ENCODE results near the gene RHOG. TPM values are rescaled to one million over a fixed set of nuclear protein-coding genes. Genes with fewer than 3 reads are reported as not detected.

The RHOG gene
- total RNA-seq, 1 donor from 2014 or later, result 163 TPM

GRCh38 chr11:3878258-3878584, 37.5 kb upstream of the RHOG start:
- TF ChIP-seq, protein P1, sequence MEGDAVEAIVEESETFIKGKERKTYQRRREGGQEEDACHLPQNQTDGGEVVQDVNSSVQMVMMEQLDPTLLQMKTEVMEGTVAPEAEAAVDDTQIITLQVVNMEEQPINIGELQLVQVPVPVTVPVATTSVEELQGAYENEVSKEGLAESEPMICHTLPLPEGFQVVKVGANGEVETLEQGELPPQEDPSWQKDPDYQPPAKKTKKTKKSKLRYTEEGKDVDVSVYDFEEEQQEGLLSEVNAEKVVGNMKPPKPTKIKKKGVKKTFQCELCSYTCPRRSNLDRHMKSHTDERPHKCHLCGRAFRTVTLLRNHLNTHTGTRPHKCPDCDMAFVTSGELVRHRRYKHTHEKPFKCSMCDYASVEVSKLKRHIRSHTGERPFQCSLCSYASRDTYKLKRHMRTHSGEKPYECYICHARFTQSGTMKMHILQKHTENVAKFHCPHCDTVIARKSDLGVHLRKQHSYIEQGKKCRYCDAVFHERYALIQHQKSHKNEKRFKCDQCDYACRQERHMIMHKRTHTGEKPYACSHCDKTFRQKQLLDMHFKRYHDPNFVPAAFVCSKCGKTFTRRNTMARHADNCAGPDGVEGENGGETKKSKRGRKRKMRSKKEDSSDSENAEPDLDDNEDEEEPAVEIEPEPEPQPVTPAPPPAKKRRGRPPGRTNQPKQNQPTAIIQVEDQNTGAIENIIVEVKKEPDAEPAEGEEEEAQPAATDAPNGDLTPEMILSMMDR (IDR thresholded peaks at IDR 0.05), result no peak
- ATAC-seq (ENCODE audit: low read depth), result no peak
- intact Hi-C loops (cut with micrococcal nuclease), result no loop called here
- H3K27ac Mint-ChIP-seq, result peak overlapping the region; percentile 76
- ChIA-PET POLR2A (interaction anchor here (0.9 to 4.3 kb wide), 7 partner anchors 11 to 38 kb away, joined by 3 to 41 read pairs (median 3); partner anchors contain the start of genes RHOG and STIM1), CTCF (interaction anchor here (0.8 to 5.2 kb wide), 5 partner anchors 16 to 80 kb away, joined by 3 to 22 read pairs (median 5); partner anchors contain the start of gene STIM1)
- H3K4me1 Mint-ChIP-seq, result peaks cover 88% of the 10 kb centered on the region
- H3K9me3 Mint-ChIP-seq, result no peaks in the 10 kb centered on the region
- DNase-seq, result no peak
- no peak overlapping the region for H3K4me3 Mint-ChIP-seq
- no peaks in the 10 kb centered on the region for H3K36me3 Mint-ChIP-seq (ENCODE audit: low read depth)
- no peaks in the 10 kb centered on the region for H3K27me3 Mint-ChIP-seq

- DNase-seq (no peak), ATAC-seq (ENCODE audit: low read depth) (no peak)
- Mint-ChIP-seq H3K27me3 (no peaks in the 10 kb centered on the region), H3K27ac (peak overlapping the region; percentile 76), H3K36me3 (ENCODE audit: low read depth) (no peaks in the 10 kb centered on the region), H3K9me3 (no peaks in the 10 kb centered on the region), H3K4me3 (peak overlapping the region; percentile 25), H3K4me1 (peaks cover 84% of the 10 kb centered on the region)
- POLR2A ChIA-PET, result interaction anchor here (0.9 to 4.3 kb wide), 7 partner anchors 12 to 38 kb away, joined by 3 to 41 read pairs (median 3); partner anchors contain the start of genes RHOG and STIM1
- CTCF ChIA-PET, result interaction anchor here (0.5 to 5.2 kb wide), 6 partner anchors 9 to 724 kb away, joined by 3 to 22 read pairs (median 4); partner anchors contain the start of gene STIM1
- TF ChIP-seq, protein P1 (IDR thresholded peaks at IDR 0.05), result no peak
- intact Hi-C loops (cut with micrococcal nuclease), result no loop called here
Observed at GRCh38 chr11:3877364-3878257, 36.9 kb upstream of the RHOG start.

- TF ChIP-seq, protein P1 (IDR thresholded peaks at IDR 0.05), result no peak
- no peak overlapping the region for H3K4me3 Mint-ChIP-seq
- no peaks in the 10 kb centered on the region for H3K27me3 Mint-ChIP-seq
- ATAC-seq (ENCODE audit: low read depth) (no peak), DNase-seq (no peak)
- CTCF ChIA-PET, result interaction anchor here (0.5 to 3.5 kb wide), 4 partner anchors 8 to 725 kb away, joined by 3 to 16 read pairs (median 3); partner anchors contain the start of gene STIM1
- intact Hi-C loops (cut with micrococcal nuclease), result no loop called here
- H3K4me1 Mint-ChIP-seq, result peaks cover 88% of the 10 kb centered on the region
- POLR2A ChIA-PET, result interaction anchor here (4.3 kb wide), 1 partner anchor 22 kb away, joined by 41 read pairs; the partner anchor contains the start of gene STIM1
- no peaks in the 10 kb centered on the region for H3K9me3 Mint-ChIP-seq
- no peaks in the 10 kb centered on the region for H3K36me3 Mint-ChIP-seq (ENCODE audit: low read depth)
- H3K27ac Mint-ChIP-seq, result peak overlapping the region; percentile 1
Observed at GRCh38 chr11:3876613-3877012, 35.9 kb upstream of the RHOG start.

GRCh38 chr11:3873712-3874349, 33.1 kb upstream of the RHOG start:
- CTCF ChIA-PET, result interaction anchor here (0.6 to 1.5 kb wide), 5 partner anchors 19 to 200 kb away, joined by 3 to 17 read pairs (median 5); partner anchors contain the start of gene STIM1
- ATAC-seq (ENCODE audit: low read depth), result peak; percentile 82

More at GRCh38 chr11:3873712-3874349, 33.1 kb upstream of the RHOG start:
- Mint-ChIP-seq H3K27me3 (no peaks in the 10 kb centered on the region), H3K9me3 (no peaks in the 10 kb centered on the region), H3K4me3 (peak overlapping the region; percentile 20), H3K36me3 (ENCODE audit: low read depth) (no peaks in the 10 kb centered on the region), H3K27ac (peak overlapping the region; percentile 50), H3K4me1 (peaks cover 85% of the 10 kb centered on the region)
- TF ChIP-seq, protein P1 (IDR thresholded peaks at IDR 0.05), result no peak
- no peak for DNase-seq
- intact Hi-C loops (cut with micrococcal nuclease), result loop anchor here (1.0 kb wide), 1 partner anchor 9 kb away; no protein-coding TSS in a partner anchor
- POLR2A ChIA-PET, result interaction anchor here (0.6 to 2.9 kb wide), 9 partner anchors 9 to 92 kb away, joined by 3 to 44 read pairs (median 11); partner anchors contain the start of genes RHOG and STIM1
